GM18505 (cell line): ENCODE measurements around the gene MACROD2.

ENCODE experiments used
- ATAC-seq: cut with Tn5 transposase; IDR thresholded peaks from one replicate; pipeline ENCODE4 v1.9.1; 2021; ENCODE audit not compliant: unreplicated experiment
- POLR2A ChIP-seq: IDR thresholded peaks from 4 replicates; pipeline ENCODE4 v1.6.1; 2011; ENCODE audit warnings: borderline replicate concordance; ENCODE audit not compliant: insufficient read depth, insufficient read length; ENCODE audit errors: extremely low read depth

Gene MACROD2

GRCh38 chr20:15834857-15835256 is 1839.5 kb downstream of the MACROD2 start:
- no peak for TF ChIP-seq POLR2A

GRCh38 chr20:15835811-15836210 is 1840.5 kb downstream of the MACROD2 start:
- TF ChIP-seq POLR2A: no peak
- no peak for ATAC-seq

More at GRCh38 chr20:15834857-15835256, 1839.5 kb downstream of the MACROD2 start:
- ATAC-seq: no peak

DNA sequence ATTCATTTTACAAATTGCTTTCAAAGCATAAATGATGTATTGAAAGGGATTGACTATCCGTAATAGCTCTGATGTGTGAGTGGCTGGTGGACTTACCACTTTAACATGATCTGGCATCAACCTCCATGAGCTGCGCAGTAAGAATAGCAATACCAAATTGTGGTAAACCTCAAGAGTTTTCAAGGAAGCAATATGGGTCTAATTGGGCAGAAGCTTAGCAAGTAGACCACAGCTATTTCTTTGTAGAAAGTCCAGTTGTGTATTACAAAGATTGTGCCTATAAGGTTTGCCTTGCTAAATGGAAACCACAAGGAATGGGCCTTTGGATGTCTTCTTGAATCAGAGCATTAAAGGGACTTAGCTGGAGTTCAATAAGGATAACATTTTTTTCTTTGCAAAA is 1841.3 kb downstream of the MACROD2 start:
- ATAC-seq: no peak
- no peak for TF ChIP-seq POLR2A

- no peak for ATAC-seq
- TF ChIP-seq POLR2A: no peak
These were observed 1842.2 kb downstream of the MACROD2 start for GRCh38 chr20:15837563-15837962.

DNA sequence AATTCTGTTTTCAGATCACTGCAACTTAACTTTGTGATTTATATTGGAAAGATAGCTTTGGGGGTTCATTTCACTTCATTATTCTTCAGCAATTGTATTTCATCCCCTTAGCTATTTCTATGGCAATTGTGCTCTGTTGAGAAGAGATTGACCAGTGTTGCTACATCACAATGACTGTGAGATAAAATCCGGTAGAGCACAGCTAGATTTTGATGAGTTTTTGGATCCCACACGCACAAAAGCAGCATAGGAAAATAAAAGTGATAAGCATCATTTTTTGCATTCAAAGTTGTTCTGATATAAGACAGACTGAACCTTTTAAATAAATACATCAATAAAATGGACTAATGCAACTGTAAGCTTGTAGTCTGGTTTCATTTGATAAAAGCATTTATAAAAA is 1843.2 kb downstream of the MACROD2 start:
- no peak for TF ChIP-seq POLR2A
- no peak for ATAC-seq

DNA sequence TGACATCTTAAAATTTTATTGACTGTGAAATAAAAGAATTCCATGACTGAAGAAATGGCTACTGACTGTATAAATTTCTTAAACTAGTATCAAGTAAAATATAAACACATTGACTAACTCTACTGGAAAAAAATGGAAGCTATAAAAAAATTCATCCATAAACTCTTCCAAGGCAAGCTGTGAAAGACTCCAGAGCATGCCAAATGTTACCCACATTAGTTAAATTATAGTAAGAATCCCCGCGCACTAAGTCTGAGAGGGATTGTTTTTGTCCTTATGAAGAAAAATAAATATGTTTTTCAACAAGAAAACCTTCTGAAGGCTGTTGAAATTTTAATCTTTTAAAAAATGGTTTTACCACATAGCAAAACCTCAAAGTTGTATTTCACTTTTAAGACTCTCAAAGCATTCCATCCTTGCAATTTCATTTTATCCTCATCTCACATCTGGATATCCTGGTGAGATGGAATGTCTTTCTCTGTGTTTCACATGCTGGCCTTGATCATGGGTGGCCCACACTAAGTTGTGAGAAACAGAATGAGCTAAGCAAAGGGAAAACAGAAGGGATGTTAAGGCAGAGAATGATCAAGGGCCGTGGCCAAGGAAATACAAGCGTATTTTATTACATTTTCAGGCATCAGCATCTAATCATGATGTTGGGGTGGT is 1845.5 kb downstream of the MACROD2 start:
- no peak for ATAC-seq
- TF ChIP-seq POLR2A: no peak

GRCh38 chr20:15842872-15843271 is 1847.6 kb downstream of the MACROD2 start:
- no peak for TF ChIP-seq POLR2A
- ATAC-seq: no peak

DNA sequence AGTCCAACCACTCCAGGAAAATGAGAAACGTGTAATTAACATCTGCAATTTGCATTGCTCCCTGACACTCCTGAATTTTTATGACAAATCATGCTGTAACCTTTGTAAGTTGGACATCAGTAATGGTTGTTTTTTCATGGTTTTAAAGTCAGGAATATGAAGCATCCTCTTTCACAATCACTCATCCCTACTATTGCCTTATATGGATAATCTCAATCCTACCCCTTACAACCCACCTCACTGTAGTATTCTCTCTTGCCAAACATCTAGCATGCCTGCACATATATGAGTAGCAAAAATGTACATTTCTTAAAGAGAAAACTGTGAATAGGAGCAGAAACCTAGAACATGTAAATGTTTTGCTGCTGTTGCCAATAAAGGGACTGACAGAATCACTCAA is 1848.5 kb downstream of the MACROD2 start:
- no peak for ATAC-seq
- TF ChIP-seq POLR2A: no peak

- no peak for TF ChIP-seq POLR2A
These were observed 1852.0 kb downstream of the MACROD2 start for GRCh38 chr20:15847196-15847784.

GRCh38 chr20:15848126-15848525 is 1852.8 kb downstream of the MACROD2 start:
- no peak for TF ChIP-seq POLR2A
- ATAC-seq: no peak

More at GRCh38 chr20:15847196-15847784, 1852.0 kb downstream of the MACROD2 start:
- no peak for ATAC-seq

DNA sequence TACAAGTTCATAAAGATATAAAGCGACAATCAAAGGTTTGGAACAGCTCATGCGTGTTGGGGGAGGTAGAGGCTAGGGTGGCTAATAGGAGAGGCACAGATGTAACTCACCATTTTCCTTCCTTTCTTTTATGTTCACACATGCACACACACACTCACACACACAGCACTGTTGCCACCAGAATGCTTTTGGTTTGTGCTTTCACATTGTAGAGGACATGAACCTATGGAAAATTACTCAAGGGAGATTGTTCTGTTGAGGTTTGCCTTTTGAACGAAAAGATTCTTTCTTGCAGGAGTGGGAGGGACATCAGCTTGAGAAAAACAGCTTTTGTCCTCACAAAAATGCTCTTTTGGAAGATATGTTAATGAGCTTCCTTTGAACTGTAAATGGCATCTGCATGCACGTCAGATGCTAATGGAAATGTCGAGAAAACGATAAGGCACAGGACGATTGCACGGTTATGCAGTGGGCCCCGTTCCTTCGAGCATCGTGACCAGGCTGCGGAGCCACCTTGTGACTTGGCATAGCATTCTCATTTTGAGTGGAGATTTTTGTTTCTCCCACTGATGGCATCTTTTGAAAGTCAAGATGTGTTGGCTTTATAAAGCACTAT is 1853.8 kb downstream of the MACROD2 start:
- ATAC-seq: no peak
- TF ChIP-seq POLR2A: no peak

GRCh38 chr20:15851576-15852215 is 1856.4 kb downstream of the MACROD2 start:
- ATAC-seq: no peak
- TF ChIP-seq POLR2A: no peak

DNA sequence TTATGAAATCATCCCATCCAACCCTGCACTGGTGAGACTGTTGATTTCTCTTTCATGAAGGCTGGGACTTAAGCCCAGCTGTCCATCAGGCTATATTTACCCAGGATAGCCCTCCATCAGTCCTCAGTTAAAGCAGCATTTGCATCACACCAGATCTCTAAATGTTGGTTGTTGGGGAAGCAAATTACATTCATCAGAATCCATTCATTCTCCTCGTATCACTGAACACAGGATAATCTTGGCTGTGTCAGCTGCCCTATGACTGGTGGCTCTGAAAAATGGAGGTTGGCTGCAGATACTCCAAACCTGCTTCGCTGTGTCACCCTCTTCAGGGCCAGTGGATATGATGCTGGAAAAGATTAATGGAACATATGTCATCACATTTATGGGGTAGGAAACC is 1859.6 kb downstream of the MACROD2 start:
- no peak for TF ChIP-seq POLR2A
- ATAC-seq: no peak
